Astrocyte (in vitro differentiated cells and primary cell): Measurements from ENCODE around the gene SNX27. TPM values are rescaled to one million over a fixed set of nuclear protein-coding genes. Genes with fewer than 3 reads are reported as not detected.

Experiments used
- DNase-seq: peaks from one replicate; pipeline ENCODE4 v3.0.0-alpha.2; 2010; ENCODE audit warnings: low read depth
- FAIRE-seq: peaks from 2 replicates; lab custom pipeline; 2011; peaks lifted over from hg19 to GRCh38; lab: Jason Lieb, UNC
- H2AFZ ChIP-seq: 2 replicates; pipeline ENCODE4 v1.6.0; 2012; ENCODE audit warnings: low read depth, low read length, inconsistent platforms
- H3K27ac ChIP-seq: 2 replicates; pipeline ENCODE4 v1.5.1; 2011; ENCODE audit warnings: low read depth, low read length, inconsistent platforms
- H3K27me3 ChIP-seq: 2 replicates; pipeline ENCODE4 v1.6.0; 2011; ENCODE audit warnings: low read length, inconsistent platforms; ENCODE audit not compliant: insufficient read depth
- H3K36me3 ChIP-seq: 2 replicates; pipeline ENCODE4 v1.5.1; 2011; ENCODE audit warnings: low read length, inconsistent platforms; ENCODE audit not compliant: insufficient read depth
- H3K4me1 ChIP-seq: 2 replicates; pipeline ENCODE4 v1.5.1; 2011; ENCODE audit warnings: low read length, inconsistent platforms; ENCODE audit not compliant: insufficient read depth
- H3K4me2 ChIP-seq: 2 replicates; pipeline ENCODE4 v1.6.0; 2012; ENCODE audit warnings: low read length, inconsistent platforms
- H3K4me3 ChIP-seq: 2 replicates; pipeline ENCODE4 v1.5.1; 2011; ENCODE audit warnings: low read depth, mild to moderate bottlenecking, low read length, inconsistent platforms; ENCODE audit not compliant: insufficient read depth
- H3K79me2 ChIP-seq: 2 replicates; pipeline ENCODE4 v1.6.0; 2012; ENCODE audit warnings: mild to moderate bottlenecking, low read length, inconsistent platforms; ENCODE audit not compliant: insufficient read depth
- H3K9ac ChIP-seq: 2 replicates; pipeline ENCODE4 v1.6.0; 2012; ENCODE audit warnings: mild to moderate bottlenecking, low read length, inconsistent platforms
- H3K9me3 ChIP-seq: 2 replicates; pipeline ENCODE4 v1.5.1; 2012; ENCODE audit warnings: low read depth, mild to moderate bottlenecking, low read length, inconsistent platforms; ENCODE audit not compliant: insufficient read depth
- H4K20me1 ChIP-seq: 2 replicates; pipeline ENCODE4 v1.6.0; 2012; ENCODE audit warnings: low read length, inconsistent platforms; ENCODE audit not compliant: insufficient read depth
- H3K27ac Mint-ChIP-seq: one replicate; pipeline ENCODE4 v1.8.0; 2021; ENCODE audit warnings: mild to moderate bottlenecking, mixed read lengths; ENCODE audit not compliant: unreplicated experiment
- H3K27me3 Mint-ChIP-seq: one replicate; pipeline ENCODE4 v1.8.0; 2021; ENCODE audit warnings: low read depth, mixed read lengths; ENCODE audit not compliant: unreplicated experiment
- H3K36me3 Mint-ChIP-seq: one replicate; pipeline ENCODE4 v1.8.0; 2021; ENCODE audit warnings: low read depth, mixed read lengths; ENCODE audit not compliant: unreplicated experiment
- H3K4me1 Mint-ChIP-seq: one replicate; pipeline ENCODE4 v1.8.0; 2021; ENCODE audit warnings: low read depth, mixed read lengths; ENCODE audit not compliant: unreplicated experiment
- H3K4me3 Mint-ChIP-seq: one replicate; pipeline ENCODE4 v1.8.0; 2021; ENCODE audit warnings: mild to moderate bottlenecking, moderate library complexity, mixed read lengths; ENCODE audit not compliant: unreplicated experiment
- H3K9me3 Mint-ChIP-seq: one replicate; pipeline ENCODE4 v1.8.0; 2021; ENCODE audit warnings: mild to moderate bottlenecking, mixed read lengths; ENCODE audit not compliant: unreplicated experiment
- CTCF ChIP-seq: IDR thresholded peaks from 2 replicates; pipeline ENCODE4 v1.5.1; 2011; ENCODE audit warnings: low read depth, mild to moderate bottlenecking, inconsistent platforms, low read length, moderate library complexity; ENCODE audit not compliant: insufficient read depth
- EZH2 ChIP-seq: IDR thresholded peaks from 2 replicates; pipeline ENCODE4 v1.6.1; 2012; ENCODE audit warnings: mild to moderate bottlenecking, low read length, inconsistent platforms; ENCODE audit not compliant: insufficient read depth
- total RNA-seq: library from RNA; stranded (reverse); gene quantifications from 2 replicates; pipeline ENCODE4 v1.2.1, GENCODE V29; 2021

Gene SNX27
- total RNA-seq, 1 donor from 2014 or later, result 53.1 TPM

- TF ChIP-seq EZH2, result no peak
- no peak for TF ChIP-seq CTCF
- Mint-ChIP-seq H3K27ac (no peak overlapping the region), H3K27me3 (peaks cover 20% of the 10 kb centered on the region), H3K36me3 (peaks cover 3% of the 10 kb centered on the region), H3K4me1 (peaks cover 5% of the 10 kb centered on the region), H3K4me3 (no peak overlapping the region), H3K9me3 (peaks cover 6% of the 10 kb centered on the region)
- H3K27ac ChIP-seq, result no peak overlapping the region
- no peaks in the 10 kb centered on the region for H3K4me1 ChIP-seq
- DNase-seq, result no peak
- H2AFZ ChIP-seq, result no peak overlapping the region
- H3K9ac ChIP-seq, result no peak overlapping the region
- peaks cover 13% of the 10 kb centered on the region for H3K27me3 ChIP-seq
- no peak overlapping the region for H3K4me3 ChIP-seq
- FAIRE-seq, result no peak
- no peaks in the 10 kb centered on the region for H4K20me1 ChIP-seq
- no peak overlapping the region for H3K4me2 ChIP-seq
- H3K36me3 ChIP-seq, result no peaks in the 10 kb centered on the region
- peaks cover 7% of the 10 kb centered on the region for H3K9me3 ChIP-seq
- no peaks in the 10 kb centered on the region for H3K79me2 ChIP-seq
These were observed 125.2 kb downstream of the SNX27 start for GRCh38 chr1:151737026-151737425.

GRCh38 chr1:151737479-151737878 is 125.6 kb downstream of the SNX27 start:
- FAIRE-seq (no peak), DNase-seq (no peak)
- Mint-ChIP-seq H3K4me1 (peaks cover 5% of the 10 kb centered on the region), H3K27ac (no peak overlapping the region), H3K27me3 (peaks cover 20% of the 10 kb centered on the region), H3K4me3 (no peak overlapping the region), H3K9me3 (peaks cover 6% of the 10 kb centered on the region), H3K36me3 (peaks cover 3% of the 10 kb centered on the region)
- H3K36me3 ChIP-seq, result no peaks in the 10 kb centered on the region
- H4K20me1 ChIP-seq, result no peaks in the 10 kb centered on the region
- peaks cover 13% of the 10 kb centered on the region for H3K27me3 ChIP-seq
- H3K4me1 ChIP-seq, result no peaks in the 10 kb centered on the region
- H3K4me2 ChIP-seq, result no peak overlapping the region
- H3K79me2 ChIP-seq, result no peaks in the 10 kb centered on the region
- peaks cover 7% of the 10 kb centered on the region for H3K9me3 ChIP-seq
- TF ChIP-seq CTCF (no peak), EZH2 (no peak)
- no peak overlapping the region for H3K9ac ChIP-seq
- H3K4me3 ChIP-seq, result no peak overlapping the region
- H3K27ac ChIP-seq, result no peak overlapping the region
- H2AFZ ChIP-seq, result no peak overlapping the region

- no peaks in the 10 kb centered on the region for H3K79me2 ChIP-seq
- no peaks in the 10 kb centered on the region for H4K20me1 ChIP-seq
- no peak overlapping the region for H3K4me2 ChIP-seq
- H2AFZ ChIP-seq, result no peak overlapping the region
- FAIRE-seq (no peak), DNase-seq (no peak)
- H3K27me3 Mint-ChIP-seq, result peaks cover 28% of the 10 kb centered on the region
- H3K9me3 Mint-ChIP-seq, result peaks cover 6% of the 10 kb centered on the region
- no peaks in the 10 kb centered on the region for H3K4me1 ChIP-seq
- no peak overlapping the region for H3K4me3 Mint-ChIP-seq
- H3K9me3 ChIP-seq, result peaks cover 7% of the 10 kb centered on the region
- H3K9ac ChIP-seq, result no peak overlapping the region
- no peak overlapping the region for H3K4me3 ChIP-seq
- no peak overlapping the region for H3K27ac ChIP-seq
- peaks cover 22% of the 10 kb centered on the region for H3K27me3 ChIP-seq
- no peaks in the 10 kb centered on the region for H3K36me3 ChIP-seq
- no peak for TF ChIP-seq EZH2
- TF ChIP-seq CTCF, result no peak
- H3K27ac Mint-ChIP-seq, result no peak overlapping the region
- peaks cover 3% of the 10 kb centered on the region for H3K36me3 Mint-ChIP-seq
- H3K4me1 Mint-ChIP-seq, result peaks cover 5% of the 10 kb centered on the region
These were observed 127.9 kb downstream of the SNX27 start for GRCh38 chr1:151739590-151740355.
